Chondrocyte (in vitro differentiated cells): Measurements from ENCODE around the gene SMCHD1. TPM values are rescaled to one million over a fixed set of nuclear protein-coding genes. Genes with fewer than 3 reads are reported as not detected.
"Not testable (repeated sequence)": the region's sequence is repeated elsewhere in the genome, so short reads cannot be mapped to it uniquely, and the experiment has no call there.

Source experiments
- DNase-seq: peaks from one replicate; pipeline ENCODE4 v3.0.0; 2021; ENCODE audit warnings: mixed read lengths, low spot score
- H3K27ac Mint-ChIP-seq: one replicate; pipeline ENCODE4 v1.8.0; 2021; ENCODE audit warnings: mild to moderate bottlenecking, moderate library complexity, mixed read lengths; ENCODE audit not compliant: unreplicated experiment
- H3K27me3 Mint-ChIP-seq: 2 replicates; pipeline ENCODE4 v1.8.0; 2021; ENCODE audit warnings: low read depth, mixed read lengths
- H3K36me3 Mint-ChIP-seq: 2 replicates; pipeline ENCODE4 v1.8.0; 2021; ENCODE audit warnings: low read depth, mixed read lengths
- H3K4me1 Mint-ChIP-seq: 2 replicates; pipeline ENCODE4 v1.8.0; 2021; ENCODE audit warnings: low read depth, mild to moderate bottlenecking, mixed read lengths
- H3K4me3 Mint-ChIP-seq: one replicate; pipeline ENCODE4 v1.8.0; 2021; ENCODE audit warnings: mild to moderate bottlenecking, moderate library complexity, mixed read lengths; ENCODE audit not compliant: unreplicated experiment
- H3K9me3 Mint-ChIP-seq: 2 replicates; pipeline ENCODE4 v1.8.0; 2021; ENCODE audit warnings: low read depth, mixed read lengths
- total RNA-seq: library from RNA; stranded (reverse); gene quantifications from 3 replicates; pipeline ENCODE4 v1.2.1, GENCODE V29; 2021
- TF ChIP-seq, protein P1 (sequence below): fragments of 200-600 bp; sonication (generic); IDR thresholded peaks from 2 replicates; pipeline ENCODE4 v1.5.0; 2021; ENCODE audit warnings: antibody characterized with exemption, mild to moderate bottlenecking, moderate library complexity

Gene SMCHD1
- total RNA-seq, 1 donor from 2014 or later, result 27.3 TPM

GRCh38 chr18:2827061-2827460 lies 171.5 kb downstream of the SMCHD1 start:
- Mint-ChIP-seq H3K27me3 (peaks cover 6% of the 10 kb centered on the region), H3K27ac (no peak overlapping the region), H3K4me3 (no peak overlapping the region), H3K4me1 (no peaks in the 10 kb centered on the region), H3K9me3 (no peaks in the 10 kb centered on the region), H3K36me3 (no peaks in the 10 kb centered on the region)
- no peak for DNase-seq
- TF ChIP-seq, protein P1, sequence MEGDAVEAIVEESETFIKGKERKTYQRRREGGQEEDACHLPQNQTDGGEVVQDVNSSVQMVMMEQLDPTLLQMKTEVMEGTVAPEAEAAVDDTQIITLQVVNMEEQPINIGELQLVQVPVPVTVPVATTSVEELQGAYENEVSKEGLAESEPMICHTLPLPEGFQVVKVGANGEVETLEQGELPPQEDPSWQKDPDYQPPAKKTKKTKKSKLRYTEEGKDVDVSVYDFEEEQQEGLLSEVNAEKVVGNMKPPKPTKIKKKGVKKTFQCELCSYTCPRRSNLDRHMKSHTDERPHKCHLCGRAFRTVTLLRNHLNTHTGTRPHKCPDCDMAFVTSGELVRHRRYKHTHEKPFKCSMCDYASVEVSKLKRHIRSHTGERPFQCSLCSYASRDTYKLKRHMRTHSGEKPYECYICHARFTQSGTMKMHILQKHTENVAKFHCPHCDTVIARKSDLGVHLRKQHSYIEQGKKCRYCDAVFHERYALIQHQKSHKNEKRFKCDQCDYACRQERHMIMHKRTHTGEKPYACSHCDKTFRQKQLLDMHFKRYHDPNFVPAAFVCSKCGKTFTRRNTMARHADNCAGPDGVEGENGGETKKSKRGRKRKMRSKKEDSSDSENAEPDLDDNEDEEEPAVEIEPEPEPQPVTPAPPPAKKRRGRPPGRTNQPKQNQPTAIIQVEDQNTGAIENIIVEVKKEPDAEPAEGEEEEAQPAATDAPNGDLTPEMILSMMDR, result no peak

GRCh38 chr18:2836118-2836517 lies 180.6 kb downstream of the SMCHD1 start:
- not testable (repeated sequence) for H3K4me3 Mint-ChIP-seq, H3K36me3 Mint-ChIP-seq

GRCh38 chr18:2837290-2837689 lies 181.8 kb downstream of the SMCHD1 start:
- H3K36me3 Mint-ChIP-seq, H3K27me3 Mint-ChIP-seq, H3K9me3 Mint-ChIP-seq, H3K4me3 Mint-ChIP-seq, H3K4me1 Mint-ChIP-seq, DNase-seq, H3K27ac Mint-ChIP-seq: not testable (repeated sequence)

More at GRCh38 chr18:2836118-2836517, 180.6 kb downstream of the SMCHD1 start:
- H3K27me3 Mint-ChIP-seq, DNase-seq, H3K9me3 Mint-ChIP-seq, H3K4me1 Mint-ChIP-seq, H3K27ac Mint-ChIP-seq: not testable (repeated sequence)

DNA sequence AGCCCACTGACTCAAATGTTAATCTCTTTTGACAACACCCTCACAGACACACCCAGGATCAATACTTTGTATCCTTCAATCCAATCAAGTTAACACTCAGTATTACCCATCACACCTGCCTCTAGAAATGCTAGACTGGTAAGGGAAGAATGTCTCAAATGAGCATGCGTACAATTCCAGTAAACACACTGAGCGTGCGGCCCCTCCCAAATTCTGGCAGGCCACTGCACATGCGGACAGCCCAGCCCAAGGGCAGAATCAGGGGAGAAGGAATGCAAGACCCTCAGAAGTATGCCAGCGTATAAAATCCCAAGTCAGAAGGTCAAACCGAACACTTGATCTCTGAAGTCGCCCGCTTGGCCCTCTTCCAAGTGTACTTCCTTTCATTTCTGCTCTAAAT lies 183.7 kb downstream of the SMCHD1 start:
- H3K36me3 Mint-ChIP-seq, result no peaks in the 10 kb centered on the region
- no peak overlapping the region for H3K4me3 Mint-ChIP-seq
- peaks cover 7% of the 10 kb centered on the region for H3K9me3 Mint-ChIP-seq
- no peak overlapping the region for H3K27ac Mint-ChIP-seq
- H3K27me3 Mint-ChIP-seq, result peaks cover 4% of the 10 kb centered on the region
- TF ChIP-seq, protein P1, result no peak
- H3K4me1 Mint-ChIP-seq, result no peaks in the 10 kb centered on the region
- no peak for DNase-seq

GRCh38 chr18:2840521-2840920 lies 185.0 kb downstream of the SMCHD1 start:
- no peaks in the 10 kb centered on the region for H3K4me1 Mint-ChIP-seq
- peaks cover 10% of the 10 kb centered on the region for H3K27me3 Mint-ChIP-seq
- no peak overlapping the region for H3K4me3 Mint-ChIP-seq
- no peaks in the 10 kb centered on the region for H3K36me3 Mint-ChIP-seq
- no peak for DNase-seq
- peaks cover 7% of the 10 kb centered on the region for H3K9me3 Mint-ChIP-seq
- TF ChIP-seq, protein P1, result no peak
- H3K27ac Mint-ChIP-seq, result no peak overlapping the region

- no peak overlapping the region for H3K27ac Mint-ChIP-seq
- peaks cover 14% of the 10 kb centered on the region for H3K27me3 Mint-ChIP-seq
- H3K4me1 Mint-ChIP-seq, result peaks cover 12% of the 10 kb centered on the region
- H3K36me3 Mint-ChIP-seq, result no peaks in the 10 kb centered on the region
- no peak overlapping the region for H3K4me3 Mint-ChIP-seq
- no peak for DNase-seq
- H3K9me3 Mint-ChIP-seq, result no peaks in the 10 kb centered on the region
- TF ChIP-seq, protein P1, result no peak
Measured at GRCh38 chr18:2843146-2843545, 187.6 kb downstream of the SMCHD1 start.
